Hepatic stellate cell (primary cell): ENCODE results near the gene DOCK6.
A peak's percentile ranks its signal among the peaks of the same experiment; 100 is the strongest.

ENCODE experiments used
- DNase-seq: peaks from one replicate; pipeline ENCODE4 v3.0.0; 2011; ENCODE audit warnings: low spot score

Gene DOCK6

DNA sequence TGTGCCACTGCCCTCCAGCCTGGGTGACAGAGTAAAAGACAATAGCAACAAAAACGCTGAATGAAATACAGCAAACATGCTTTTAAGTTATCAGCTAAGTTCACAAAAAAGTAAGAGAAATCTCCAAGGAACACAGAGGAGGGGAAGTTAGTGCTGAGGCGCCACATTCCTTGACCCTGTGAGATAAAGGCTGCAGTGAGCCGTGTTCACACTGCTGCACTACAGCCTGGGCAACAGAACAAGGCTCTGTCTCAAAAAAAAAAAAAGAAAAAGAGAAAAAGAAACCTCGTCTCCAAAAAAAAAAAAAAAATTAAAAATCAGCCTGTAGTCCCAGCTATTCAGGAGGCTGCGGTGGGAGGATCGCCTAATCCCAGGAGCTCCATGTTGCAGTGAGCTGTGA is 16.3 kb upstream of the DOCK6 start:
- DNase-seq = no peak

GRCh38 chr19:11274533-11275086 is 12.3 kb upstream of the DOCK6 start:
- no peak for DNase-seq

DNA sequence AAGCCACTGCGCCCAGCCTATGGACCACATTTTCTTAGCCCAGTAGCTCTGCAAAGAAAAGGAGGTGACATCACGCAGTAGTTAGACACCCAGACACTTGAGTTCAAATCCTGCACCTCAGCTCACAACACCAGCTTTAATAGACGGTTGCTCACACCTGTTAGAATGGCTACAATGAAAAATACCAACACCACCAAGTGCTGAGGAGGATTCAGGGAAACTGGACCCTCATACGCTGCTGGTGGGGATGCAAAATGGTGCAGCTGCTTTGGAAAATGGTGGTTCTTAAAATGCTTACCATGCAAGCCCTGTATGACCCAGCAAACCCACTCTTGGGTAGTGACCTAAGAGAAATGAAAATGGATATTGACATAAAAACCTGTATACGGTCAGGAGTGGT is 11.7 kb upstream of the DOCK6 start:
- DNase-seq = no peak

DNA sequence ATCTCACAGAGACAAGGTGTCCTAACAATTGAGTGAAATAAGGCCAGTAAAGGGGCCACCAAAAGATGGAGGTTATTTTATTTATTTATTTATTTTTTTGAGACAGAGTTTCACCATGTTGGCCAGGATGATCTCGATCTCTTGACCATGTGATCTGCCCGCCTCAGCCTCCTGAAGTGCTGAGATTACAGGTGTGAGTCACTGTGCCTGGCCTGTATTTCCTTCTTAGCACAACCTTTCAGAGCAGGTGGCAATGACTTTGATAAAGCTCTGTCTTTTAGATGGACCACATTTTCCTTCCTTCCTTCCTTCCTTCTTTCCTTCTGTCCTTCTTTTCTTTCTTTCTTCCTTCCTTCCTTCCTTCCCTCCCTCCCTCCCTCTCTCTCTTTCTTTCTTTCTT is 11.0 kb upstream of the DOCK6 start:
- no peak for DNase-seq

DNA sequence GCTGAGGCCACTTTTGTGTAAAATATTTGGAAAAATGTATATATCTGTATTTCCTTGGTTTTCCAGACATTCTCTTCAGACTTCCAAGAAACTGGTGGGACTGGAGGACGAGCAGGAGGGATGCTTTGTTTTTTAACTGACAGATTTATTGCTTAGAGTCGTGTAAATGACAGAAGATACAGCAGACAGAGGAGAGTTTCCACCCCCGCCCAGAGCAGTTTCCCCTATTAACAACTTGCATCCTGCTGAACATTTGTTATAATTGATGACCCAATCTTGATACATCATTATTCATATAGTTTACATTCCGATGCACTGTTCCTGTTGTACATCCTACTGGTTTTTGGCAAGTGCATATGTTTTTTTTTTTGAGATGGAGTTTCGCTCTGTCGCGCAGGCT is 7.1 kb upstream of the DOCK6 start:
- DNase-seq = no peak

GRCh38 chr19:11268783-11269267 is 6.5 kb upstream of the DOCK6 start:
- DNase-seq = peak; percentile 83

DNA sequence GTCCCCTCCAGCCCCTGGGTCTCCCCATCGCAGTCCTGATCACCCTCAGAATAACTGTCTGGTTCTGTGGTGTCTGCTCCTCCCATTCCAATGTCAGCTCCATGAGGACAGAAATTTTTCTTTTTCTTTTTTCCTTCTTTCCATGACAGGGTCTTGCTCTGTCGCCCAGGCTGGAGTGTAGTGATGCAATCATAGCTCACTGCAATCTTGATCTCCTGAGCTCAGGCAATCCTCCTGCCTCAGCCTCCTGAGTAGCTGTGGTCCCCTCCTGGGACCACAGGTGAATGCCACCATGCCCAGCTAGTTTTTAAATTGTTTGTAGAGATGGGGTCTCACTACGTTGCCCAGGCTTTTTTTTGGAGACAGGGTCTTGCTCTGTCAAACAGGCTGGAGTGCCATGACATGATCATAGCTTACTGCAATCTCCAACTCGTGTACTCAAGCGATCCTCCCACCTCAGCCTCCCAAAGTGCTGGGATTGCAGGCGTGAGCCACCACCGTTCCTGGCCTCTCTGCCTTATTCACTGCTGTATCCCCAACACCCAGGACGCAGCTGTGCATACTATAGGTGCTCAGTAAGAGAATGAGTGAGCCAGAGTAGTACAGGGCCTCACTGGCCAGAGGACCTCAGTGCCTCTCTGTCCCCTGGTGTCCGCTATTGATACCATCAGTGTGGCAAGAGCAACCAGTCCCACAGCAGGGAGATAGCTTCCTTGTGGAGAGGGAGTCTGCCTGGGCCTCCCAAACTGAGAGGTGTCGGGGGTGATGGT is 5.2 kb upstream of the DOCK6 start:
- DNase-seq = no peak

GRCh38 chr19:11265785-11266236 is 3.5 kb upstream of the DOCK6 start:
- DNase-seq = no peak

- no peak for DNase-seq
Measured at GRCh38 chr19:11265177-11265784, 3.0 kb upstream of the DOCK6 start.

DNA sequence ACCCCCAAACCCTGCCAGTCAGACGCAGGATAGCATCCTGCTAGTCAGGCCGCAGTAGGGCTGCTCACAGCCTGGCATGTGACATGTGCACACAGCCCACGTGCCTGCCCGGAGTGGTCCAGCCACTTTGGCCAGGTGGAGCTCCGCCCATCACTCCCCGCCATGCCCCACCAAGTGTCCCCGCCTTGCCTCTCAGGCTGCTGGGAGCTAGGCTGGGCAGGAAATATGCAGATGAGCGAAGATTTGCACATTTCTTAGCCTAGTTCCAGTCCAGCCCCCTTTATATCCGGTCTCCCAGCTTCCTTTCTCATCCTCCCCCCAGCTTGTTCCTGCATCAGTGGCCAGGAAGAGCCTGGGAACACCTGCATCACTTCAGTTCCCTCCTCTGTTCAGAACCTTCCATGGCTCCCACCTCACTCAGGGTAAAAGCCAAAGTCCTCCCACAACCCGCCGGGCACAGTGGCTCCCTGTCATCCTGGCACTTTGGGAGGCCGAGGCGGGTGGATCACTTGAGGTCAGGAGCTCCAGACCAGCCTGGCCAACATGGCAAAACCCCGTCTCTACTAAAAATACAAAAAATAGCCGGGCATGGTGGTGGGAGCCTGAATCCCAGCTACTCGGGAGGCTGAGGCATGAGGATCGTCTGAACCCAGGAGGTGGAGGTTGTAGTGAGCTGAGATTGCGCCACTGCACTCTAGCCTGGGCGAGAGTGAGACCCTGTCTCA is 2.3 kb upstream of the DOCK6 start:
- DNase-seq = no peak

DNA sequence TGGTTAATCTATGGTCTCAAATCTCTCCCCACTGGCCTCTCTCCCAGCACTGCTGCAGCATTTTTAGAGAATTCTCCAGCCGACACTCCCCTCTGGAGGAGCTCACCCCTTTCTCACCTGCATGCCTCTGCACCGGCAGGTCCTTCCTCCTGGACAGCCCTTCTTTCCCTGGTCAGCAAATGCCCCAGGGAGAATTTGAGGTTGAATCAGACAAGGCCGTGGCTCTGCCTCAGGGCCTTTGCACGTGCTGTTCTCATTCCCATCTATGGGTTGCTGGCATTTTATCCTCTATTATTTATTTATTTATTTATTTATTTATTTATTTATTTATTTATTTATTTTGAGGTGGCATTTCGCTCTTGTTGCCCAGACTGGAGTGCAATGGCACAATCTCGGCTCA is 1.4 kb upstream of the DOCK6 start:
- DNase-seq = no peak

- DNase-seq = no peak
Measured at GRCh38 chr19:11261431-11261970, 823 bp downstream of the DOCK6 start.

GRCh38 chr19:11260996-11261395 is 1.3 kb downstream of the DOCK6 start:
- no peak for DNase-seq

DNA sequence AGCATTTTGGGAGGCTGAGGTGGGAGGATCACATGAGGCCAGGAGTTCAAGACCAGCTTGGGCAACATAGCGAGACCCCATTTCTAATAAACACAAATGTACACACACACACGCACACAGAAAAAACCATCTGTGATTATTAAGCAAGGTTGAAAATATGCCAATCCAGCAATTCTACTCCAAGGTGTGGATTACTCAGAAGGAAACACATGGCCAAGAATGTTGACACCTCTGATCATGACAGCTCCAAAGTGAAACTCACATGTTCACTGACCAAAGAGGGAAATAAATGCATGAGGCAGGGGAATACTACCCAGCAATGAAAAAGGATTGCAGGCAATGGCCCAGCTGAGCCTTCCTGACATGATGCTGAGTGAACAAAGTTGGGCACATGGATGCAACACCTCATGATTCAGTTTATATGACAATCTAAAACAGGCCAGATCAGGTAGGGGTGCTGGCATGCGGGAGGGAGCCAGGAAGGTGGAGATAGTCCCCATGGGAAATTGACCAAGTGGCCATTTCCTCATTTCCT is 4.4 kb downstream of the DOCK6 start:
- DNase-seq = no peak

DNA sequence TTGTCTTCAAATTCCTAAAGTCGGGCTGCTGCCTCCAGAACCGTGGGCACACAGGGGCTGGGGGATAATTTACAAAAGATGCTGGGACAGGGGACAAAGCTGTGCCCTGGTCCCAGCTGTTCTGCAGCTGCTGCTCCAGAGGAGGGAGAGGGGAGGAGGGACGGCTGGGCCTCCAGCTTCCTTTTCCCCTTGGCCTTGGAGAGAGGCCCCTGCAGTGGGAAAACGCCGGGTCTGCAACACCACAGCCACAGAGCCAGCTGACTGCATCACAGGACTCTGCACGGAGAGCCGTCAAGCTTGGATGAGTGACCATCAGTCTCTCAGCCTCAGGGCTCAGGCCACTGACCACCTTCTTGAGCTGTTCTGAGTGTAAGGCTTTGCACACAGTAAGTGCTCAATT is 6.1 kb downstream of the DOCK6 start:
- DNase-seq = no peak

GRCh38 chr19:11254666-11255065 is 7.7 kb downstream of the DOCK6 start:
- no peak for DNase-seq

- DNase-seq = no peak
Measured at GRCh38 chr19:11252665-11253355, 9.5 kb downstream of the DOCK6 start.

- no peak for DNase-seq
Measured at GRCh38 chr19:11251650-11252314, 10.5 kb downstream of the DOCK6 start.

- no peak for DNase-seq
Measured at GRCh38 chr19:11251217-11251616, 11.1 kb downstream of the DOCK6 start.

DNA sequence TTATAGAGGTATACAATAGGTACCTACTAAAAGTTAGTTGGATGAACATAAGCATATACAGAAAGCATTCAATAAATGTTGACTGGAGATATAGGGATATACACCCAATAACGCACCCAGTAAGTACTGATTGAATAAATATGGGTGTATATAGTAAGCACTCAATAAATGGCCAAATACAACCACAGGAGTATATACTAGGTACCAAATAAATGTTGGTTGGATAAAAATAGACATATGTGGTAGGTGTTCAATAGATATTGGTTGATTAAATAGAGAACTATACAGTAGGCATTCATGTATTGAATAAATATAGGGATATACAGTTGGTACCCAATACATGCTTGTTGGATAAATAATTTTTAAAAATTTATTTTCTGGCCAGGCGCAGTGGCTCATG is 13.5 kb downstream of the DOCK6 start:
- DNase-seq = no peak

DNA sequence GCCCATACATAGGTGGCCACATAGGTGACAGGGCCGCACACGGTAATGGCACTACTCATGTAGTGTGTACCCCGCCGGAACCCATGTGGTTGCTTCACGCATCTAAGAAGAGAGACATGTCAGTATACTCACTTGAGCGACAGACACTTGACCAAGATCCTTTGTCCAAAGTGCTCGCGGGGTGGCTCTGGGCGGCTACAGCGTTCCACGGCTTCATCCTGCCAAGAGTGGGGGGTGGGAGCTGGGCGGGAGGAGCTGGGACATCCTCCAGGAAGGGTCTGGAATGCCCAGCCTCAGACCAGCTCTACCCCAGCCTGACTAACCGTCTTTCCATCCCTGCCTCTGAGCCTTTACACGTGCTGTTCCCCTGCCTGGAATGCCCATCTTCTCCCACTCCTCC is 14.4 kb downstream of the DOCK6 start:
- no peak for DNase-seq
